GM21737 (cell line): ENCODE data around the gene TRAPPC5.

Experiments
- ATAC-seq: cut with Tn5 transposase; IDR thresholded peaks from one replicate; pipeline ENCODE4 v1.9.1; 2021; ENCODE audit warnings: mild to moderate bottlenecking, moderate library complexity; ENCODE audit not compliant: unreplicated experiment

The TRAPPC5 gene

DNA sequence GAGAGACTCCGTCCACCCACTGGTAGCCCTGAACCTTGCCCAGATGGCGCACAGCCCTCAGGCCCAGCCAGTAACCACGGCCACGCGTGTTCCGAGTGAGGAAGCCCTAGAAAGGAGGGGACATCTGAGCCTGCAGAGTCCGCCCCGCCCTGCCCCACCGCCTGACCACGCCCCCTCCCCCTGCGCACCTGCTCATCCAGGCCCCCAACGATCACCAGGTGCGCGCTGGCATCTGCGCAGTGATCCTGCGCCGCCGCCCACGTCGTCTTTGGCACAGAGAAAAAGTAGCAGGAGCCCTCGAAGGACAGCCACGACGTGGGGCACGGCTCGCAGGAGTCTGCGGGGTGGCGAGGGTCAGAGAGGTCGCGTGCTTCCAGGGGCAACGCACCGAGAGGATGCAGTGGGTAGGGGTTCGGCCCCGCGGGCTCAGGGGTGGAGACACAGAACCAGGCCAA, 49.2 kb downstream of the TRAPPC5 start:
- ATAC-seq, result no peak

- ATAC-seq, result no peak
Measured at GRCh38 chr19:7730286-7731217, 49.9 kb downstream of the TRAPPC5 start.

DNA sequence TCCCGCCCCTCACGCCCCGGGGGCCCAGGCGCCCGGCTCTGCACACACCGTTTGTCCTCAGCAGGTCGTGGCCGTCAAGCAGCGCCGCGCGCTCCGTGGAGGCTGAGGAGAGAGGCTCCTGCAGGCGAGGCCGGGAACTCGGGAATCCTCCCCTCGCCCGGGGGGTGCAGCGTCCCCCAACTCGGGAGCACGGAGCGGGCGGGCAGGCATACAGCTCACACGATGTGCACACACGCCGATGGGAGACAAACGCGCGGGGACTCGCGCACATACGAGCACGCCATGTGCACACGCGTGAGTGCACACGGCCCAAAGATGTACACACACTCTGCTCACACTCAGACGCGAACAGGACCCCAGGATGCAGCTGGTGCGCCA, 50.6 kb downstream of the TRAPPC5 start:
- ATAC-seq, result no peak

- ATAC-seq, result no peak
Measured at GRCh38 chr19:7731615-7732014, 51.0 kb downstream of the TRAPPC5 start.

DNA sequence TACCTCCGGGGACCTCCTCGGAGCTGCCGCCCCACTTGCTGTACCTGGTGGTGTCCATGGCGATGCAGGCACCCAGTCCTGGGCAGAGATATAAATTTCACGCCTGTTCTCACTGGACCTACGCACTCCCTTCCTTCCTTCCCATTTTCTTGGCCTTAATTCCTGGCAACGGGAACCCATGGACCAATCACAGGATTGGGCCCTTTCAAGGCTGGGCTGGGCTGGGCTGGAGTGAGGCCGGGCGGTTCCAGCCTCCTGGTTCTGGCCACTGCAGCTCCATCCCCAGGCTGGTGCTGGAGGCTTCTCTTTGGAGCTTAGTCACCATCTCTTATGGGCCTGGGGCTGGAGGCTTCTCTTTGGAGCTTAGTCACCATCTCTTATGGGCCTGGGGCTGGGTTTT, 51.4 kb downstream of the TRAPPC5 start, which contains the start of gene CLEC4G:
CLEC4G (minus strand) TSS at position 66 of the 400 bp plus-strand sequence; CDS start at position 58, 8 bp downstream.
- no peak for ATAC-seq

DNA sequence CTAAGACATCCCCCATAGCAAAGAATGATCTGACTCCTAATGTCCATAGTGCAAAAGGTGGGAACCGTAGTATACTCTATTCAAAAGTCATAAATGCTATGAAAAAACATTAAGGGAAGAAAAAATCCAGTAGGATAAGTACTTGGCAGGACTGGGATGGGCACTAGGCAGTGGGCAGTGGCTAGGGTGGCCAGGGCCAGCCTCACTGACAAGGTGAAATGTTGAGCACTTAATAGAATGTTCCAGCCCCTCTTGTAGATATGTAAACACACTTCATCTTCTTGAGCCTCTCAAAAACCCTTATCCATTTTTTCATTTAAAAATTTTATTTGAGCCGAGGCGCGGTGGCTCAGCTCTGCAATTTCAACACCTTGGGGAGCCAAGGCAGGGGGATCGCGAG, 52.7 kb downstream of the TRAPPC5 start:
- no peak for ATAC-seq

DNA sequence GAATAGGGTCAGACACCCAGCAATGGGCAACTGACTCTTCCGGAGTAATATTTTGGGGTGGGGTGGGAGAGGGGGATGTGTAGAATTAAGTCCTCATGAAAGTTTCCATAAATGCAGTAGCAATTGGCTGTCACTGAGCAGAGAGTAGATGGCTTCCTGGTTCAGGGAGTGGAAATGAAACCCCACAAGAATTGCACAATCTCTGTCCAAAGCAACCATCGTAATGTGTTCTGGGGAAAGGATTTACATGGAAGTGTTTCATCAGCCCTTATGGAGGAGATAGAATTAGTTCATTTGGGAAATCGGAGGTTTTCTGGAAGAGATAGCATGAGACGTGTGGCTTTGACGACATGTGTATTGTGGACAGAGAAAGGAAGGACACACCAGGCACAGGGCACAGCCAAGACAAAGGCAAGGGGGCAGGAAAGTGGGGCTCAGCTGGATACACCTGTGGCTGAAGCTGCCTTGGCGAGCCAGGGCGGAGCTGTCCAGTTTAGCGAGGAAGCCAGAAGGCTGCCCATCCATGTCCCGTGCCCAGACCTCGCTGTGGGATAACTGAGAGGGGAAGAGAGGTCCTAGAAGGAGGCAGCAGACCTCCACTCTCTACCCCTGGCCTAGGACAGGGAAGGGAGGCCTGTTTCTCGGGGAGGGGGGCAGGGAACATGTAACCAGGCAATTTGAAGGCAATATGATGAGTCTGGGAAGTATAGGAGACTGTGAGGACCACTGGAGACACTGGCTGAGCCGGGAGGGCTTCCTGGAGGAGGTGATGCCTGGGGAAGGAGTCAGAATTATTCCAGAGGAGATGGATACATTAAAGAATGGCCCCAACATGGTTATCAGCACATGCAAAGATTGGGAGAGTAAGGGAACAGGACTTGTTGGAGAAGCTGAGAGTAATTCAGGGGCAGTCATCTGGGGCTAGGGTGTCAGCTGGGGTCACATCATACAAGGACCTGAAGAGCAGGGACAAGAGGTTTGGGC, 53.9 kb downstream of the TRAPPC5 start:
- ATAC-seq, result no peak

DNA sequence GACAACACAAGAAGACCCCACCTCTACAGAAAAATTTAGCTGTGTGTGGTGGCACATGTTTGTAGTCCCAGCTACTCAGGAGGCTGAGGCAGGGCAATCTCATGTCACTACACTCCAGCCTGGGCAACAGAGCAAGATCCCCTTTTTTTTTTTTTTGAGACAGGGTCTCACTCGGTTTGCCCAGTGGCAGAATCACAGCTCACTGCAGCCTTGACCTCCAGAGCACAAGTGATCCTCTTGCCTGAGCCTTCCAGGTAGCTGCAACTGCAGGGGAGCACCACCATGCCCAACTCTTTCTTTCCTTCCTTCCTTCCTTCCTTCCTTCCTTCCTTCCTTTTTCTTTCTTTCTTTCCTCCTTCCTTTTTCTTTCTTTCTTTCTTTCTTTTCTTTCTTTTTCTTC, 55.5 kb downstream of the TRAPPC5 start:
- ATAC-seq, result no peak

DNA sequence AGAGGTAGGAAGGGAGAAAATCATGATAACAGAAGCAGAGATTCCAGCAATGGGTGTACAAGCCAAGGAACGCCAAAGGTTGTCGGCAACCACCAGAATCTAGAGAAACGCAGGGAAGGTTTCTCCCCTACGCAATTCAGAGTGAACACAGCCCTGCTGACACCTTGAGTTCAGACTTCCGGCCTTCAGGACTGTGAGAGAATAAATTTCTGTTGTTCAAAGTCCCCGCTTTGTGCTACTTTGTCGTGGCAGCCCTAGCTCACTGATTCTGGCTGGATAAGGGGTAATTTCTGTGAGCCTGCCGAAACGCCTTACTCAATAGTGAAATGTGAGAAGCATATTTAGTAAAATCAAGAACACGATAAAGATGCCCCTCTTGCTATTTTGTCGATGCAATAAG, 56.6 kb downstream of the TRAPPC5 start:
- ATAC-seq, result no peak
